ENCODE measurements around the gene WDR74. TPM values are rescaled to one million over a fixed set of nuclear protein-coding genes. Genes with fewer than 3 reads are reported as not detected.

The WDR74 gene
- total and polyA plus RNA-seq, 9 of the 15 experiments (the other 6 are each of a cell fraction or from before 2014, with no cell fraction given) = 32.7 to 210 (median 114) TPM

DNA sequence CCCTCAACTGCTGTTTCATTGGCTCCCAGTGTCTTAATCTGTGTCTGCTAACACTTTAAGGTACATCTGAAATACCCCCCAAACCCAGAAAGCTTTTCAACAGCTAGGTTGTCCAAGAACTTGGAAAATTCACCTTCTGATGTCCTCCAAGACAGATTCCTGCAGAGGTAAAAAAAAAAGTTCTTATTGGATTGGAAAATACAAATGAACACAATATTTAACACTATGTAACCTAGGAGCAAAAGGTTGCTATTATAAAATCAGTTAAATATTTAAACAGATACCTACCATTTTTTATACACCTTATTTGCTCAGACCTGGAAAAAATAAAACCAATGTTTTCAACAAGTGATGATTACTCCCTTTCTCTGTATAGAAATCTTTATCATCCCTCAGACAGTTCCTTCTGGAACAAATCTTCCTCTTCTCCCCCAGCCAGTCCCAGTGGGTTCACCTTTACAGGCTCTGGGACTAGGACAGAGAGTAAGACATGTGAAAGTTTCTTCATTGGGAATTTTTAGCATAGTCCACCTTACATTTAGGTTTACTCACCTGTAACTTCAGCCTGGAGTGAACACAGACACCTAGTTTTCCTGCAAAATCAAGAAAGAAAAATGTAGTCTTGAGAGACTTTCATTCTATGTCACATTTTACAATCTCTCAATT is 13.3 kb upstream of the WDR74 start (continued):
- TF ChIP-seq, protein P1, sequence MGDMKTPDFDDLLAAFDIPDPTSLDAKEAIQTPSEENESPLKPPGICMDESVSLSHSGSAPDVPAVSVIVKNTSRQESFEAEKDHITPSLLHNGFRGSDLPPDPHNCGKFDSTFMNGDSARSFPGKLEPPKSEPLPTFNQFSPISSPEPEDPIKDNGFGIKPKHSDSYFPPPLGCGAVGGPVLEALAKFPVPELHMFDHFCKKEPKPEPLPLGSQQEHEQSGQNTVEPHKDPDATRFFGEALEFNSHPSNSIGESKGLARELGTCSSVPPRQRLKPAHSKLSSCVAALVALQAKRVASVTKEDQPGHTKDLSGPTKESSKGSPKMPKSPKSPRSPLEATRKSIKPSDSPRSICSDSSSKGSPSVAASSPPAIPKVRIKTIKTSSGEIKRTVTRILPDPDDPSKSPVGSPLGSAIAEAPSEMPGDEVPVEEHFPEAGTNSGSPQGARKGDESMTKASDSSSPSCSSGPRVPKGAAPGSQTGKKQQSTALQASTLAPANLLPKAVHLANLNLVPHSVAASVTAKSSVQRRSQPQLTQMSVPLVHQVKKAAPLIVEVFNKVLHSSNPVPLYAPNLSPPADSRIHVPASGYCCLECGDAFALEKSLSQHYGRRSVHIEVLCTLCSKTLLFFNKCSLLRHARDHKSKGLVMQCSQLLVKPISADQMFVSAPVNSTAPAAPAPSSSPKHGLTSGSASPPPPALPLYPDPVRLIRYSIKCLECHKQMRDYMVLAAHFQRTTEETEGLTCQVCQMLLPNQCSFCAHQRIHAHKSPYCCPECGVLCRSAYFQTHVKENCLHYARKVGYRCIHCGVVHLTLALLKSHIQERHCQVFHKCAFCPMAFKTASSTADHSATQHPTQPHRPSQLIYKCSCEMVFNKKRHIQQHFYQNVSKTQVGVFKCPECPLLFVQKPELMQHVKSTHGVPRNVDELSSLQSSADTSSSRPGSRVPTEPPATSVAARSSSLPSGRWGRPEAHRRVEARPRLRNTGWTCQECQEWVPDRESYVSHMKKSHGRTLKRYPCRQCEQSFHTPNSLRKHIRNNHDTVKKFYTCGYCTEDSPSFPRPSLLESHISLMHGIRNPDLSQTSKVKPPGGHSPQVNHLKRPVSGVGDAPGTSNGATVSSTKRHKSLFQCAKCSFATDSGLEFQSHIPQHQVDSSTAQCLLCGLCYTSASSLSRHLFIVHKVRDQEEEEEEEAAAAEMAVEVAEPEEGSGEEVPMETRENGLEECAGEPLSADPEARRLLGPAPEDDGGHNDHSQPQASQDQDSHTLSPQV (IDR thresholded peaks at IDR 0.05) = no peak
- TF ChIP-seq SIX5 (IDR thresholded peaks at IDR 0.05; ENCODE audit: borderline replicate concordance in 1 of 2, insufficient read depth in 1 of 2, low read depth in 1 of 2, low read length in 2 of 2) (no peak), BRD4 (IDR thresholded peaks at IDR 0.05) (no peak), ETV1 (tag; conservative IDR thresholded peaks at IDR 0.05; ENCODE audit: low read depth) (no peak), ZFP1 (CRISPR knock-in tag; IDR thresholded peaks at IDR 0.05) (no peak), ASH1L (IDR thresholded peaks at IDR 0.05; ENCODE audit: borderline replicate concordance, low read depth, partially characterized antibody) (no peak), TCF7L2 (IDR thresholded peaks at IDR 0.05; ENCODE audit: low read depth, low read length) (no peak), ZNF197 (CRISPR knock-in tag; IDR thresholded peaks at IDR 0.05; ENCODE audit: low read depth) (no peak), NUFIP1 (IDR thresholded peaks at IDR 0.05; ENCODE audit: partially characterized antibody) (no peak), NR2F6 (CRISPR knock-in tag; IDR thresholded peaks at IDR 0.05) (no peak), ZKSCAN3 (CRISPR knock-in tag; IDR thresholded peaks at IDR 0.05) (no peak), EWSR1 (IDR thresholded peaks at IDR 0.05; ENCODE audit: borderline replicate concordance, low read depth, partially characterized antibody) (peak; percentile 35), BACH1 (tag; IDR thresholded peaks at IDR 0.05) (no peak), SMAD3 (CRISPR knock-in tag; conservative IDR thresholded peaks at IDR 0.05) (no peak), ETS2 (tag; IDR thresholded peaks at IDR 0.05; ENCODE audit: borderline replicate concordance, poor library complexity, severe bottlenecking) (no peak), SMAD1 (IDR thresholded peaks at IDR 0.05; ENCODE audit: low read depth, low read length, partially characterized antibody) (no peak), FOXK2 (conservative IDR thresholded peaks at IDR 0.05 in 1 of 2, IDR thresholded peaks at IDR 0.05 in 1 of 2; ENCODE audit: low read depth in 2 of 2) (no peak), ZSCAN32 (CRISPR knock-in tag; IDR thresholded peaks at IDR 0.05) (no peak), ZNF324 (CRISPR knock-in tag; IDR thresholded peaks at IDR 0.05) (no peak), NFYB (IDR thresholded peaks at IDR 0.05; ENCODE audit: extremely low read depth, insufficient read length) (no peak), HDAC6 (IDR thresholded peaks at IDR 0.05; ENCODE audit: low read depth, low read length) (no peak)
- TF ChIP-seq, protein P2, sequence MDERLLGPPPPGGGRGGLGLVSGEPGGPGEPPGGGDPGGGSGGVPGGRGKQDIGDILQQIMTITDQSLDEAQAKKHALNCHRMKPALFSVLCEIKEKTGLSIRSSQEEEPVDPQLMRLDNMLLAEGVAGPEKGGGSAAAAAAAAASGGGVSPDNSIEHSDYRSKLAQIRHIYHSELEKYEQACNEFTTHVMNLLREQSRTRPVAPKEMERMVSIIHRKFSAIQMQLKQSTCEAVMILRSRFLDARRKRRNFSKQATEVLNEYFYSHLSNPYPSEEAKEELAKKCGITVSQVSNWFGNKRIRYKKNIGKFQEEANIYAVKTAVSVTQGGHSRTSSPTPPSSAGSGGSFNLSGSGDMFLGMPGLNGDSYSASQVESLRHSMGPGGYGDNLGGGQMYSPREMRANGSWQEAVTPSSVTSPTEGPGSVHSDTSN (CRISPR knock-in tag; IDR thresholded peaks at IDR 0.05; ENCODE audit: low read depth) = no peak
- TF ChIP-seq, protein P2 (tag; conservative IDR thresholded peaks at IDR 0.05; ENCODE audit: low read depth) = no peak

Measured in K562 (cell line).